Measurements from ENCODE around the gene SLMAP. TPM values are rescaled to one million over a fixed set of nuclear protein-coding genes. Genes with fewer than 3 reads are reported as not detected.

SLMAP gene
- total RNA-seq: 35.9 and 52.6 TPM in 2 replicates

DNA sequence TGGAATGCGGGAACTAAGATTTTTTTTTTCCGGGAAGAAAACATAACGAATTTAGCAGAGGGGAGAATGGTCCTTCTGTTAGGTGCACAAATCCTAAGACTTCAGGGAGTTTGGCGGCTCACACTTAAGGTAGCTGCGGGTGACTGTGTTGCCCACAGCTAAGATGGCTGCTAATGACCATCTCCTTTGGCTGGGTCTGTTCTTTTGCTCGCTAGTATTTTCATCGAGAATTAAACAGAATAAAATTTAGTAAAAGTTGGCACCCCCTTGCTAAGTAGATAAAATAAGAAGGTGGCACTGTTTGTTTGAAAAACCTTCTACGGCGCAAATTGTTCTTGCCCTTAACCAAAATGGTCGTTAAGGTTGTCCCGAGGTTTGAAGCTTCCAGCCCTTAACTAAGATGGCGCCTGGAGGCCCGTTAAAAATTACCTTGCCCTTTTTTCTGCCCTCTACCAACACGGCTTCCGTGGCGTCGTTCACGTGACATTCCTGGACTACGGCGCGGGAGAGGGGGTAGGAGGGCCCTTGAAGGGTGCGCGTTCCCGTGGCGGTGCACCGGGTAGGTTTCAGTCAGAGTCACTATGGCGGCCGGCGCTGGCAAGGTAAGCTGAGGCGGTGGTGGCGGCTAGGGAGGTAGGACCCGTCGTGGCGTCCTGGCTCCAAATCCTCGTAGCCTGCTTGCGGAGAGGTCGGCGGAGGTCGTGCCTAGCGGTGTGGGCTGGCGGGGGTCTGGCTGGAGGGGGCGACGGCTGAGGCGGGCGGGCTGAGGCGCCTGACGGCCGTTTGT lies at the start of gene SLMAP:
TSS of gene SLMAP (plus strand) at position 569 of the 787 bp plus-strand sequence. CDS start 1,343 bp downstream, outside the sequence.

Other genes starting within 250 kb of the SLMAP start
- under 0.01 and 0.10 TPM in 2 replicates for gene DNAH12, start 212.0 kb upstream of the SLMAP start, total RNA-seq
- gene PDE12, start 200.0 kb upstream of the SLMAP start, total RNA-seq: 24.2 and 31.3 TPM in 2 replicates
- gene ARF4, start 159.0 kb upstream of the SLMAP start, total RNA-seq: 247 and 267 TPM in 2 replicates
- gene DENND6A, start 63.2 kb upstream of the SLMAP start, total RNA-seq: 30.4 and 33.1 TPM in 2 replicates

Data from vein endothelial cell (primary cell).